CD4-positive, alpha-beta T cell treated with Interferon alpha-2 for 1 hour (primary cell): ENCODE data around the gene ZBTB49.

Experiments
- DNase-seq, 2 donors: peaks; one replicate each; pipeline ENCODE4 v3.0.0-alpha.2; 2020 to 2022

ZBTB49 gene

GRCh38 chr4:4284827-4285618, 5.0 kb upstream of the ZBTB49 start:
- no peak for DNase-seq

GRCh38 chr4:4288098-4288497, 2.0 kb upstream of the ZBTB49 start:
- no peak for DNase-seq

GRCh38 chr4:4289055-4289454, 996 bp upstream of the ZBTB49 start:
- DNase-seq, result no peak

- DNase-seq, result no peak
Observed at GRCh38 chr4:4289597-4289940, 482 bp upstream of the ZBTB49 start.

GRCh38 chr4:4293279-4293678, 3.2 kb downstream of the ZBTB49 start:
- DNase-seq, result no peak

DNA sequence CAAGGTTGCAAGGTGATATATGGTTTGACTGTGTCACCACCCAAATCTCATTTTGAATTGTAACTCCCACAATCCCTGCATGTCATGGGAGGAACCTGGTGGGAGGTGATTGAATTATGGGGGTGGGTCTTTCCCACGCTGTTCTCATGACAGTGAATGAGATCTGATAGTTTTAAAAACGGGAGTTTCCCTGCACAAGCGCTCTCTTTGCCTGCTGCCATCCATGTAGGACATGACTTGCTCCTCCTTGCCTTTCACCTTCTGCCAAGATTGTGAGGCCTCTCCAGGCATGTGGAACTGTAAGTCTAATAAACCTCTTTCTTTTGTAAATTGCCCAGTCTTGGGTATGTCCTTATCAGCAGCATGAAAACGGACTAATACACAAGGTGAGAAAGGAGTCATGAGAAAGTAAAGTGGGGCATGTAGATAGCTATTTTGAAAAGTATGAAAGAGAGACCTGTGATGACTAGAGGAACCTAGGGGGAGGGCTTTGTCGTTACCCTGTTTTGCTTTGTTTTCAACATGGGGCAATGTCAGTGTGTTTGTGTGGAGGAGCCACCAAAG, 6.3 kb downstream of the ZBTB49 start:
- DNase-seq, result no peak

- no peak for DNase-seq
Observed at GRCh38 chr4:4299006-4299405, 9.0 kb downstream of the ZBTB49 start.

GRCh38 chr4:4302001-4302400, 11.9 kb downstream of the ZBTB49 start:
- no peak for DNase-seq

DNA sequence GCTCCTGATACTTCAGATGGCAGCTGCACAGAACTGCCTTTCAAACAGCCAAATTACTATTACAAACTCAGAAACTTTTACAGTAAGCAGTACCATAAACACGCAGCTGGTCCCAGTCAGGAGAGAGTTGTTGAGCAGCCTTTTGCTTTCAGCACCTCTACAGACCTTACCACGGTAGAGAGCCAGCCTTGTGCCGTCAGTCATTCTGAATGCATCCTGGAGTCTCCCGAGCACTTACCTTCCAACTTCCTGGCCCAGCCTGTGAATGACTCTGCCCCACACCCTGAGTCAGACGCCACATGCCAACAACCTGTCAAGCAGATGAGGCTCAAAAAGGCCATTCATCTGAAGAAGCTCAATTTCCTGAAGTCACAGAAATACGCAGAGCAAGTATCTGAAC, 12.4 kb downstream of the ZBTB49 start:
- no peak for DNase-seq

GRCh38 chr4:4306920-4307319, 16.9 kb downstream of the ZBTB49 start:
- DNase-seq, result no peak

DNA sequence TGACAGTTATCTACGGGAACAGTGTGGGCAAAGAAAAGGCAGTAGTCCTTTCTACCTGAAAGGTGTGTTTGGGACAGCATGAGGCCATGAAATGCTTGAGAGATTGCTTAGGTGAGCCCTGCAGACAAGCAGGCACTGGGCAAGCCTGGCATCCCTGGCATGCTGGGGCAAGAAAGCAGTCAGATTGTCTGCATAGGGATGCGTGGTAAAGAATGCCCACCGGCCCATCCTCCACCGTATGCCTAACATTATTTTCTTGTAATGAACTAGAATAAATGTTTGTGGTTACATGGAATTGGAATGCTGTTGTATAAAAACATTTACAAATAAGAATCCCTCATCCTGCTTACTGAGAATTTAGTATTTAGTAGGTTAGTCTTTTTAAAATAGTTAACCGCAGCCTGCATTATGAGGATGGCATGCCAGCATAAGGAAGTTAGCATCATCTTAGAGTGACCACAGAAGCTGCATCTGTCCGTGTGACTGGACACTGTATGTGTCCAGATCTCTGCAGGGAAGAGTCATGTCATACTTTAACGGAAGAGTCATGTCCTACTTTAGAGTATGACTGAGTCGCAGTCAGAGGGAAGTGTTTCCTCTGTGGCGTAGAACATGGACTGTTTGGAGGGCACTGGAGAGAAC, 18.9 kb downstream of the ZBTB49 start:
- no peak for DNase-seq

DNA sequence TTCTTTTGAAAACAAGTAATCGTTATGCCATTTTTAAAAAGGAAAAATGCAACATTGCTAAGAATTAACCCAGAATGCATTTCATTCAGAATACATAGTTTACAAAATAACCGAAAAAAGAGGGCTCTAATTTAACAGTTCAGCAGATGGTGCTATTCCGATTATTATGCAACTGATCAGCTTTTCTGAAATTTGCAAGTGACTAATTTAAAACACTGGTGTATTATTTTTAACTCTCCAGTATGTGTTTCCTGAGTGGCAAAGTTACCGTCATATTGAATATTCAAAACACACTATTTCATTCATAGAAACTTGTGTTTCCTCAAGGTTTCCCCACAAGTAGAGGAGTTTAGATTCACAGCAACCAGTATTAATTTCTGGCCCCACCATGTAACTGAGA, 21.1 kb downstream of the ZBTB49 start:
- DNase-seq, result no peak

- no peak for DNase-seq
Observed at GRCh38 chr4:4315461-4316149, 25.6 kb downstream of the ZBTB49 start.

GRCh38 chr4:4316150-4316495, 26.1 kb downstream of the ZBTB49 start:
- no peak for DNase-seq

GRCh38 chr4:4317496-4318232, 27.6 kb downstream of the ZBTB49 start:
- DNase-seq, result no peak

- DNase-seq, result no peak
Observed at GRCh38 chr4:4320528-4320927, 30.5 kb downstream of the ZBTB49 start.

- DNase-seq, result no peak
Observed at GRCh38 chr4:4320951-4321714, 31.1 kb downstream of the ZBTB49 start.

DNA sequence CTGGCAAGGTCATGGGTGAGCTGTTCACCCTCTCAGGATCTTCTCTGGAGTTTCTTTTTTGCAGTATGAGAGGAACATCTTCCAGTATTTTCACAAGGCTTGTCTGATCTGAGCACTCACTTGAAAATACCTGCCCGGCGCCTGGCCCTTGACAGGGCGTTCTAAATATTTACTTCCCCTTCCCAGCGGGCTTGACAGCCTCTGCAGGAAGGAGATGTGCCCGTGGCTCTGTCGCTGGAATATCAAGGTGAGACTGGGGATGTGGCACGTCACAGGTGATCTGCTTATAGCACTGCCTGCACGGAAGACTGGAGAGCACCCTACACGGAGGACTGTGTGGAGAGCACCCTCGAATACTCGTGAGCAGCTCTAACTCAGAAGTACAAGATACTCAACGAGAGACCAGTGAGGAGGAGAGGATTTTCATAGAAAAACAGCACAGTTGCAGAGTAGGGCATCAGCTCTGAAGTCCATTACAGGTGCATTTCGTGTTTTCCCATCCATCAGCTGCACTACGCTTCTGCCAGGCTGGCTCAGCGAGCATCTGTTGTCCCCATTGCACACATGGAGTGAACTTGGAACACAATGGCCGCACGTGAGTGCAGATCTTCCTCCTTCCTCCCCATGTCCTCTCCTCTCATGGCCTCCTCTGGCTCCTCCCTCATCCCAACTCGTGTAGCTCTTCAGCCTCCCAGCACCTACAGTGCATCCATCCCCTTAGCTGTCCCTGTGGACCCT, 32.1 kb downstream of the ZBTB49 start:
- no peak for DNase-seq

GRCh38 chr4:4323705-4324534, 33.9 kb downstream of the ZBTB49 start:
- DNase-seq, result no peak

GRCh38 chr4:4325321-4325720, 35.3 kb downstream of the ZBTB49 start:
- no peak for DNase-seq

GRCh38 chr4:4326166-4326565, 36.1 kb downstream of the ZBTB49 start:
- no peak for DNase-seq
